Measurements from ENCODE around the gene IL22RA1. TPM values are rescaled to one million over a fixed set of nuclear protein-coding genes. Genes with fewer than 3 reads are reported as not detected.

The IL22RA1 gene
- total RNA-seq, 1 donor from 2014 or later = not detected

DNA sequence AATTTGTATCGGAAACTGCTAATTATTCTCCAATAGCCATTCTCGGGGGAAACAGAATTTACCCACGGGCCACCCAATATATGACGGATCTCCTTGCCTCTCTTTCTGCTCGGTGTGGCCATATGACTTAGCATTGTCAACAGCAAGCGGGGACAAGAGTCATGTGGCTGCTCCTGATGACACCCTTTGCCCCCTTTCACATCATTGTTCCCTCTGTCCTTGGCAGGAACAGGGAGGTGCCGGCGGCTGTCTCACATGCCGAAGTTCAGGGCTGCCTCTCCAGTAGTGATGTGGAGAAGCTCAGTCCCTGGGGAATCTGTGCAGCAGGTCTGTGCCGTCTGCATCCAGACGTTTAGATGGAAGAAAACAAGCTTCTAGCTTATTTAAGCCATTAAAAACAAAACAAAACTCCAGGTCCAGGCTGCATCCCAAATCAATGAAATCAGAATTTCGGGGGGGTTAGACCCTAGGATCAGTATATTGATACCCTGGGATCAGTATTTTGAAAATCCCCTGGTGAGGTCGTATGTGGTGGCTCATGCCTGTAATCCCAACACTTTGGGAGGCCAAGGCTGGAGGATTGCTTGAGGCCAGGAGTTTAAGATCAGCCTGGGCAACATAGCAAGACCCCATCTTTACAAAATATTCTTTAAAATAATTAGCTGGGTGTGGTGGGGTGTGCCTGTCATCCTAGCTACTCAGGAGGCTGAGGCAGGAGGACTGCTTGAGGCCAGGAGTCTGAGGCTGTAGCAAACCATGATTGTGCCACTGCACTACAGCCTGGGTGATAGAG, 41.8 kb downstream of the IL22RA1 start:
- no peak overlapping the region for H2AFZ ChIP-seq (ENCODE audit: low read depth, low read length)
- no peak for FAIRE-seq
- no peak overlapping the region for H3K27ac Mint-ChIP-seq (ENCODE audit: unreplicated experiment)
- H3K79me2 ChIP-seq (ENCODE audit: insufficient read depth, low read length) = no peaks in the 10 kb centered on the region
- H3K36me3 Mint-ChIP-seq (ENCODE audit: low read depth, unreplicated experiment) = no peaks in the 10 kb centered on the region
- no peaks in the 10 kb centered on the region for H3K36me3 ChIP-seq (ENCODE audit: insufficient read depth, low read length)
- peaks cover 21% of the 10 kb centered on the region for H3K27me3 Mint-ChIP-seq (ENCODE audit: low read depth, unreplicated experiment)
- no peaks in the 10 kb centered on the region for H3K9me3 ChIP-seq (ENCODE audit: insufficient read depth, low read depth, low read length)
- no peak for TF ChIP-seq EZH2 (IDR thresholded peaks at IDR 0.05; ENCODE audit: insufficient read depth, low read length)
- TF ChIP-seq, protein P1, sequence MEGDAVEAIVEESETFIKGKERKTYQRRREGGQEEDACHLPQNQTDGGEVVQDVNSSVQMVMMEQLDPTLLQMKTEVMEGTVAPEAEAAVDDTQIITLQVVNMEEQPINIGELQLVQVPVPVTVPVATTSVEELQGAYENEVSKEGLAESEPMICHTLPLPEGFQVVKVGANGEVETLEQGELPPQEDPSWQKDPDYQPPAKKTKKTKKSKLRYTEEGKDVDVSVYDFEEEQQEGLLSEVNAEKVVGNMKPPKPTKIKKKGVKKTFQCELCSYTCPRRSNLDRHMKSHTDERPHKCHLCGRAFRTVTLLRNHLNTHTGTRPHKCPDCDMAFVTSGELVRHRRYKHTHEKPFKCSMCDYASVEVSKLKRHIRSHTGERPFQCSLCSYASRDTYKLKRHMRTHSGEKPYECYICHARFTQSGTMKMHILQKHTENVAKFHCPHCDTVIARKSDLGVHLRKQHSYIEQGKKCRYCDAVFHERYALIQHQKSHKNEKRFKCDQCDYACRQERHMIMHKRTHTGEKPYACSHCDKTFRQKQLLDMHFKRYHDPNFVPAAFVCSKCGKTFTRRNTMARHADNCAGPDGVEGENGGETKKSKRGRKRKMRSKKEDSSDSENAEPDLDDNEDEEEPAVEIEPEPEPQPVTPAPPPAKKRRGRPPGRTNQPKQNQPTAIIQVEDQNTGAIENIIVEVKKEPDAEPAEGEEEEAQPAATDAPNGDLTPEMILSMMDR (IDR thresholded peaks at IDR 0.05; ENCODE audit: insufficient read depth, low read depth, low read length) = no peak
- H3K9ac ChIP-seq (ENCODE audit: low read length) = no peak overlapping the region
- DNase-seq (ENCODE audit: low read depth) = no peak
- H3K9me3 Mint-ChIP-seq (ENCODE audit: unreplicated experiment) = no peaks in the 10 kb centered on the region
- H3K4me3 Mint-ChIP-seq (ENCODE audit: unreplicated experiment) = no peak overlapping the region
- H3K4me1 Mint-ChIP-seq (ENCODE audit: low read depth, unreplicated experiment) = no peaks in the 10 kb centered on the region
- no peak overlapping the region for H3K4me2 ChIP-seq (ENCODE audit: low read length)
- H3K27ac ChIP-seq (ENCODE audit: low read depth, low read length) = no peak overlapping the region
- H4K20me1 ChIP-seq (ENCODE audit: insufficient read depth, low read length) = no peaks in the 10 kb centered on the region
- H3K4me1 ChIP-seq (ENCODE audit: insufficient read depth, low read length) = no peaks in the 10 kb centered on the region
- H3K4me3 ChIP-seq (ENCODE audit: insufficient read depth, low read depth, low read length) = no peak overlapping the region
- H3K27me3 ChIP-seq (ENCODE audit: insufficient read depth, low read length) = peaks cover 2% of the 10 kb centered on the region

DNA sequence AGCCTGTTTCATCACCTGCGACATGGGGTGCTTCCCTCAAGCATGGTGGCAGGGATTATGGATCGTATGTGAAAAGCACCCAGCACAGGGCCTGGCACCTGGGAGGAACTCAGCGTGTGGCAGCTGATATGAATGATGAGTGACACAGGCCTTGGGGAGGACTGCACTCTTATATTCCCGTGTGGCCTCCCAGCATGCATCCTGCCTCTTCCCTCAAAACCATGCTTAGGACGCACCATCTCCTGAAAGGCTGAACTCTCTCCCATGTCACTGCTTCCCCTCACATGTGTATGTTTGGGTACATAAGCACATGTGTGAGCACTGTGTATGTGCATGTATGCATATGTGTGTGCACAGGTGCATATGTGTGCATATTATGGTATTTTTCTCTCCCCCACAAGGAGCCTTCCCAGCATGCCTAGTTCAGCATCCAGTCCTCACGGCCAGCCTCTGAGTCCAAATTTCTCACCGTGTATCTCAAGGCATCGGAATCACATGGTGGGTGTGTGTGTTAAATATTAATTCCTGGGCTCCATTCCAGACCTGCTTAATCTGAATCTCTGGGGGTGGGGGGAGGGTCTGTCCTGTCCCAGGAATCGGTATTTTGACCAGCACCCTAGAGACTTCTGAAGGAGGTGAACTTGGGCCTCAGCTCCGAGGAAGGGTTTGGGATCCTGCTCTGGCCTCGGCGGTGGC, 43.8 kb downstream of the IL22RA1 start:
- no peaks in the 10 kb centered on the region for H3K36me3 ChIP-seq (ENCODE audit: insufficient read depth, low read length)
- H2AFZ ChIP-seq (ENCODE audit: low read depth, low read length) = no peak overlapping the region
- TF ChIP-seq, protein P1 (IDR thresholded peaks at IDR 0.05; ENCODE audit: insufficient read depth, low read depth, low read length) = no peak
- TF ChIP-seq EZH2 (IDR thresholded peaks at IDR 0.05; ENCODE audit: insufficient read depth, low read length) = no peak
- H3K79me2 ChIP-seq (ENCODE audit: insufficient read depth, low read length) = no peaks in the 10 kb centered on the region
- no peak overlapping the region for H3K4me2 ChIP-seq (ENCODE audit: low read length)
- no peak overlapping the region for H3K27ac ChIP-seq (ENCODE audit: low read depth, low read length)
- no peak overlapping the region for H3K27ac Mint-ChIP-seq (ENCODE audit: unreplicated experiment)
- peaks cover 6% of the 10 kb centered on the region for H3K27me3 ChIP-seq (ENCODE audit: insufficient read depth, low read length)
- no peaks in the 10 kb centered on the region for H3K4me1 Mint-ChIP-seq (ENCODE audit: low read depth, unreplicated experiment)
- no peaks in the 10 kb centered on the region for H3K9me3 ChIP-seq (ENCODE audit: insufficient read depth, low read depth, low read length)
- H3K9ac ChIP-seq (ENCODE audit: low read length) = no peak overlapping the region
- no peaks in the 10 kb centered on the region for H4K20me1 ChIP-seq (ENCODE audit: insufficient read depth, low read length)
- H3K9me3 Mint-ChIP-seq (ENCODE audit: unreplicated experiment) = no peaks in the 10 kb centered on the region
- H3K4me3 ChIP-seq (ENCODE audit: insufficient read depth, low read depth, low read length) = no peak overlapping the region
- H3K4me1 ChIP-seq (ENCODE audit: insufficient read depth, low read length) = no peaks in the 10 kb centered on the region
- no peaks in the 10 kb centered on the region for H3K36me3 Mint-ChIP-seq (ENCODE audit: low read depth, unreplicated experiment)
- DNase-seq (ENCODE audit: low read depth) (no peak), FAIRE-seq (no peak)
- no peak overlapping the region for H3K4me3 Mint-ChIP-seq (ENCODE audit: unreplicated experiment)
- H3K27me3 Mint-ChIP-seq (ENCODE audit: low read depth, unreplicated experiment) = peaks cover 33% of the 10 kb centered on the region

All from astrocyte (in vitro differentiated cells and primary cell).